Endothelial cell of umbilical vein (primary cell): ENCODE measurements around the gene TMEM109. TPM values are rescaled to one million over a fixed set of nuclear protein-coding genes. Genes with fewer than 3 reads are reported as not detected.

Experiments used
- BruUV-seq: library from RNA; stranded (reverse); fragments of 400-500 nt; replicated peaks from 2 replicates; lab custom pipeline; 2021; lab: Mats Ljungman, UMichigan
- CTCF ChIA-PET: fragments of 300-600, 350-600 bp; sonication (Branson Sonifier 250); formaldehyde crosslinking; loops from one replicate; lab custom pipeline; 2021; ENCODE audit warnings: antibody characterized with exemption, inconsistent platforms; lab: Charles Lee
- POLR2A ChIA-PET: fragments of 300-600, 350-600 bp; sonication (Branson Sonifier 250); formaldehyde crosslinking; loops from one replicate; lab custom pipeline; 2021; ENCODE audit warnings: antibody characterized with exemption, inconsistent platforms; lab: Charles Lee
- DNase-seq: peaks from one replicate; pipeline ENCODE4 v3.0.0-alpha.2; 2011; ENCODE audit warnings: low read depth, low spot score
- FAIRE-seq: peaks from 2 replicates; lab custom pipeline; 2011; peaks lifted over from hg19 to GRCh38; lab: Jason Lieb, UNC
- H2AFZ ChIP-seq: 2 replicates; pipeline ENCODE4 v1.6.0; 2012; ENCODE audit warnings: low read depth, low read length, control low read depth, inconsistent platforms
- H3K27ac ChIP-seq: 2 replicates; pipeline ENCODE4 v1.5.1; 2011; ENCODE audit warnings: low read depth, mild to moderate bottlenecking, control low read depth, low read length, moderate library complexity; ENCODE audit not compliant: insufficient read depth
- H3K27me3 ChIP-seq, 2 experiments: 2 replicates each; pipeline versions ENCODE4 v1.6.0 to v1.6.1; 2011; ENCODE audit warnings: low read length in 2 of 2, mixed read lengths in 1 of 2; ENCODE audit not compliant: control insufficient read depth in 2 of 2, insufficient read depth in 2 of 2
- H3K36me3 ChIP-seq, 2 experiments: 2 replicates in 1 of 2; 3 replicates in 1 of 2; pipeline ENCODE4 v1.5.1; 2011; ENCODE audit warnings: low read length in 2 of 2, mild to moderate bottlenecking in 1 of 2, moderate library complexity in 1 of 2; ENCODE audit not compliant: control insufficient read depth in 2 of 2, insufficient read depth in 2 of 2; ENCODE audit errors: extremely low read depth in 1 of 2
- H3K4me1 ChIP-seq: 3 replicates; pipeline ENCODE4 v1.5.1; 2011; ENCODE audit warnings: mild to moderate bottlenecking, low read length; ENCODE audit not compliant: control insufficient read depth, insufficient read depth; ENCODE audit errors: extremely low read depth
- H3K4me2 ChIP-seq: 2 replicates; pipeline ENCODE4 v1.6.1; 2011; ENCODE audit warnings: low read length, control low read depth, mixed read lengths; ENCODE audit not compliant: insufficient read depth
- H3K4me3 ChIP-seq, 3 experiments: fragments of 200-600 bp in 1 of 3; sonication (generic), shearing (Covaris generic) in 1 of 3; replicated peaks in 1 of 3; 2 replicates each; pipeline ENCODE4 v1.5.1; 2011 to 2016; ENCODE audit warnings: control low read depth in 3 of 3, low read length in 3 of 3, mild to moderate bottlenecking in 2 of 3, inconsistent platforms in 1 of 3, low read depth in 1 of 3, moderate library complexity in 1 of 3; ENCODE audit not compliant: insufficient read depth in 1 of 3
- H3K79me2 ChIP-seq: 2 replicates; pipeline ENCODE4 v1.6.0; 2012; ENCODE audit warnings: low read length, inconsistent platforms; ENCODE audit not compliant: control insufficient read depth, insufficient read depth
- H3K9ac ChIP-seq: replicated peaks from 2 replicates; pipeline ENCODE3; 2011; ENCODE audit warnings: low read length, control low read depth; ENCODE audit not compliant: insufficient read depth; ENCODE audit errors: extremely low read depth
- H3K9me1 ChIP-seq: replicated peaks from 3 replicates; pipeline ENCODE4 v1.6.0; 2011; ENCODE audit warnings: mild to moderate bottlenecking, low read length; ENCODE audit not compliant: control insufficient read depth, insufficient read depth; ENCODE audit errors: extremely low read depth
- H3K9me3 ChIP-seq: replicated peaks from 2 replicates; pipeline ENCODE4 v1.5.1; 2012; ENCODE audit warnings: low read length, inconsistent platforms; ENCODE audit not compliant: control insufficient read depth, insufficient read depth
- H4K20me1 ChIP-seq: replicated peaks from 2 replicates; pipeline ENCODE3; 2011; ENCODE audit warnings: mild to moderate bottlenecking, low read length; ENCODE audit not compliant: control insufficient read depth, insufficient read depth; ENCODE audit errors: extremely low read depth
- CTCF ChIP-seq, 2 donors: IDR thresholded peaks; 1 replicate in 1 of 2; 2 replicates in 1 of 2; pipeline ENCODE4 v1.5.1; 2011; ENCODE audit warnings: low read length in 2 of 2, mild to moderate bottlenecking in 2 of 2, moderate library complexity in 2 of 2, control low read depth in 1 of 2, inconsistent platforms in 1 of 2, low read depth in 1 of 2; ENCODE audit not compliant: insufficient read depth in 1 of 2; ENCODE audit errors: extremely low read depth in 1 of 2
- EZH2 ChIP-seq: IDR thresholded peaks from 2 replicates; pipeline ENCODE4 v1.6.1; 2012; ENCODE audit warnings: borderline replicate concordance, low read depth, mild to moderate bottlenecking, moderate library complexity, low read length, inconsistent platforms; ENCODE audit not compliant: severe bottlenecking
- FOS ChIP-seq: IDR thresholded peaks from 2 replicates; pipeline ENCODE4 v1.6.1; 2011; ENCODE audit warnings: mild to moderate bottlenecking, low read length, moderate library complexity, borderline replicate concordance; ENCODE audit not compliant: insufficient read depth
- GATA2 ChIP-seq: IDR thresholded peaks from 2 replicates; pipeline ENCODE4 v1.7.0; 2011; ENCODE audit warnings: low read depth, mild to moderate bottlenecking, moderate library complexity, mixed read lengths, low read length; ENCODE audit not compliant: insufficient read length, insufficient read depth
- JUN ChIP-seq: IDR thresholded peaks from 2 replicates; pipeline ENCODE4 v1.6.1; 2011; ENCODE audit warnings: borderline replicate concordance, low read depth; ENCODE audit not compliant: insufficient read length, insufficient read depth
- MAX ChIP-seq: IDR thresholded peaks from 2 replicates; pipeline ENCODE4 v1.6.1; 2011; ENCODE audit not compliant: insufficient read depth, insufficient read length
- MYC ChIP-seq: IDR thresholded peaks from one replicate; pipeline ENCODE4 v1.6.1; 2011; ENCODE audit warnings: mild to moderate bottlenecking, low read depth, low read length
- POLR2A ChIP-seq: IDR thresholded peaks from 2 replicates; pipeline ENCODE4 v1.6.1; 2012; ENCODE audit warnings: low read depth, mild to moderate bottlenecking, control low read depth, low read length
- POLR2AphosphoS5 ChIP-seq: IDR thresholded peaks from 2 replicates; pipeline ENCODE4 v1.6.1; 2012; ENCODE audit warnings: low read depth, mild to moderate bottlenecking, control low read depth, low read length, moderate library complexity; ENCODE audit not compliant: insufficient read depth
- dilution Hi-C: fragments of 300-500 bp; cut with MboI; formaldehyde crosslinking; loops from one replicate; pipeline ENCODE4 v1.15.0; 2019; ENCODE audit warnings: low sequenced_read_pairs; ENCODE audit not compliant: extremely low pct_ligation_motif_present
- intact Hi-C: fragments of 100-400 bp; cut with micrococcal nuclease; formaldehyde crosslinking; loops from one replicate; pipeline ENCODE4 v1.10.0; 2022
- polyA plus RNA-seq, 4 experiments: library from polyadenylated mRNA; depleted of rRNA in 3 of 4; stranded (reverse) in 3 of 4; unstranded in 1 of 4; fragments of >200 nt; gene quantifications; 2 replicates each; pipeline versions ENCODE4 v1.2.1 to v1.2.3, GENCODE V29; 2011 to 2012; ENCODE audit warnings: missing spikeins in 1 of 4
- total RNA-seq: library from RNA; stranded (reverse); gene quantifications from 2 replicates; pipeline ENCODE4 v1.2.3, GENCODE V29; 2021

Gene TMEM109
- total and polyA plus RNA-seq, 2 donors (not counting 3 experiments of a cell fraction or from before 2014, with no cell fraction given), result 143 to 192 TPM

DNA sequence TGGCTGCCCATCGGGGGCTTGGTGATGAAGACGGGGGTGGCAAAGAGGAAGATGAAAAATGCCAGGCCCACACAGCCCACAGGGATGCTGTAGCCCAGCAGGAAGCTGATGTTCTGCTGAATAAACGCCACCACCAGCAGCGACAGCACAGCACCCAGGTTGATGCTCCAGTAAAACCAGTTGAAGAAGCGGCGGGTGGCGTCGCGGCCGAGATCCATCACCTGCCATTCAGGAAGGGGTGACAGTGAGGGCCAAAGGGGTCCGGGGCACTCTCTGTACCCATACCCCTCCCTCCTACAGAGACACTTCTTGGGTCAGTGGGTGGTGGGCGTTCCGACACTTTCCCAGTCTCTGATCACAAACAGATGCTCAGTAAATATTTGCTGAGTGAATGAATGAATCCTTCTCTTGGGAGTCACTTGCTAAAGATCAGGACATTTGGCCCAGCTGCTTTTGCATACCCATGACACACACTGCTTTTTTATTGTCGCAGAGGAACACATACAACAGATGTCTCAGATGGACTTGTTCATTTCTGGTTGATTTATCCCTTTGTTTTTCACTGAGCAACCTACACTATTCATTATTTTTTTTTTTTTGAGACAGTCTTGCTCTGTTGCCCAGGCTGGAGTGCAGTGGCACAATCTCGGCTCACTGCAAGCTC lies 32.8 kb downstream of the TMEM109 start:
- CTCF ChIA-PET, result interaction anchor here (1.2 kb wide), 1 partner anchor 16 kb away, joined by 3 read pairs; no protein-coding TSS in a partner anchor
- no peak for DNase-seq
- no TSS peak for BruUV-seq

More for the DNA sequence above, 32.8 kb downstream of the TMEM109 start:
- Histone ChIP-seq H3K4me2 (no peak overlapping the region), H3K9ac (no peak overlapping the region), H3K79me2 (no peaks in the 10 kb centered on the region), H3K9me1 (no peaks in the 10 kb centered on the region), H3K36me3 (no peaks in the 10 kb centered on the region), H3K4me1 (peaks cover 6% of the 10 kb centered on the region), H3K27me3 (peaks cover 2 to 10% of the 10 kb centered on the region in 2 experiments), H3K9me3 (no peaks in the 10 kb centered on the region), H3K27ac (no peak overlapping the region), H3K4me3 (no peak overlapping the region), H4K20me1 (no peaks in the 10 kb centered on the region), H2AFZ (no peak overlapping the region)
- dilution Hi-C loops, result no loop called here
- intact Hi-C loops, result no loop called here
- POLR2A ChIA-PET, result no interaction called here
- TF ChIP-seq POLR2A, result no peak
- no peak for TF ChIP-seq POLR2AphosphoS5
- no peak for TF ChIP-seq MYC
- TF ChIP-seq MAX, result no peak
- no peak for TF ChIP-seq FOS
- no peak for TF ChIP-seq EZH2
- no peak for TF ChIP-seq GATA2
- TF ChIP-seq CTCF (IDR thresholded peaks at IDR 0.05; ENCODE audit: extremely low read depth in 1 of 2, insufficient read depth in 1 of 2, low read depth in 1 of 2, low read length in 2 of 2), result no peak
- no peak for TF ChIP-seq JUN
- no peak for FAIRE-seq
